ENCODE measurements around the gene APBB2. TPM values are rescaled to one million over a fixed set of nuclear protein-coding genes. Genes with fewer than 3 reads are reported as not detected.

The APBB2 gene
- polyA plus RNA-seq, 1 donor: 67.7 TPM

- no peak for DNase-seq
These were observed 77.9 kb downstream of the APBB2 start for GRCh38 chr4:41136456-41136855.

GRCh38 chr4:41135801-41136200 is 78.5 kb downstream of the APBB2 start:
- DNase-seq: no peak

- no peak for DNase-seq
These were observed 79.8 kb downstream of the APBB2 start for GRCh38 chr4:41134581-41134980.

- no peak for DNase-seq
These were observed 80.8 kb downstream of the APBB2 start for GRCh38 chr4:41133454-41134018.

DNA sequence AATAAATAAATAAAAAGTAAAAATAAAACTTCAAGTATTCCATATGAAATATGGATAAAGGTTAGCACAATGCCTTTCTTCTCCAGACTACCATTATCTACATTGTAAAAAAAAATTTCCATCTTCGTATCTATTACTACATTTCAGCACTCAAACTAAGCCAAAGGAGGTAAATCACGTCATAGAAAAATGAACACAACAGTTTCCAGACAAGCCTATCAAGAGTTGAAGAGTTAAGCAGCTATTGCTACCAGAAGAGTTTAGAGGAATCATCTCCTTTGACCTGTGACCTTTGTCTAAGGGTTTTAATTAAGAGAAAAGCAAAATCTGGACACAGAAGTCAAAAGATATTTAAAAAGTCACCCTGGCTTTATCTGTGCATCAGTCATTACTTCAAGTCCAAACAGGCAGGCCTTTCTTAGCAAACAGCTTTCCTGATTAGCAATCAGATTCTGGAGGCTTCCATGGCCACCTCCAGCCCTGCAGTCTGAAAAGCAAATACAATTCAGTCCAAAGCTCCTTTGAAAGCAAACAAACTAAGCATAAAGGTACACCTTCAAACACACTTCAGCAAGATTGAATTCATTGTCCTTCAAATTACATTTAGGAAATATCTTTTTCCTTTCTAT is 82.2 kb downstream of the APBB2 start:
- DNase-seq: no peak

- no peak for DNase-seq
These were observed 84.4 kb downstream of the APBB2 start for GRCh38 chr4:41129936-41130440.

DNA sequence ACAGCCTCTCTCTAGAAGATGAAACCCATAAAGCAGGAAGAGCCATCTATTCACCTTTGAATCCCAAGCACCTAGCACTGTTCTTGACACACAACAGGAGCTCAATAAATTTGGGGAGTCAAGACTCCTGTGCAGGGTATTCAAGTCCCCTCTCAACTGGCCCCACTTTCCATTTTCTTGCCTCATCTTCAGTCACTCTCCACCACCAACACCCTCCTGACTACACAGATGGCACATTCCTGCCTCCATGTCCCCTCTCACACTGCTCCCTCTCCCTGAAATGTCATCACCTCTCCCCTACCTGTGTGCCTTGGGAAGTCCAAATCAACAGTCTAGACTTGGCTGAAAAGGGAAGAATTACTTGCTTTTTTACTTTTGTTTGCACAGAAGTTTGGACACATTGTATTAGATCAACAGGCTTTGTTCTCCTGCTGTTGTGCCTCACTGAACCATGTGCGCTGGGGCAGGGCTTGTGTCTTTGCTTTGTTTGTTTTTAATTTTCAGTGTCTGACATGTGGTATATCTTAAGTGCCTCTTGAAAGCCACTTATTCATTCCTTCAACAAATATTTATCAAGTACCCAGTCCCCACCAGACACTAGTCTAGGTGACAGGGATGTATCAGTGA is 85.1 kb downstream of the APBB2 start:
- DNase-seq: no peak

- no peak for DNase-seq
These were observed 88.6 kb downstream of the APBB2 start for GRCh38 chr4:41125558-41126311.

- no peak for DNase-seq
These were observed 89.3 kb downstream of the APBB2 start for GRCh38 chr4:41124916-41125548.

DNA sequence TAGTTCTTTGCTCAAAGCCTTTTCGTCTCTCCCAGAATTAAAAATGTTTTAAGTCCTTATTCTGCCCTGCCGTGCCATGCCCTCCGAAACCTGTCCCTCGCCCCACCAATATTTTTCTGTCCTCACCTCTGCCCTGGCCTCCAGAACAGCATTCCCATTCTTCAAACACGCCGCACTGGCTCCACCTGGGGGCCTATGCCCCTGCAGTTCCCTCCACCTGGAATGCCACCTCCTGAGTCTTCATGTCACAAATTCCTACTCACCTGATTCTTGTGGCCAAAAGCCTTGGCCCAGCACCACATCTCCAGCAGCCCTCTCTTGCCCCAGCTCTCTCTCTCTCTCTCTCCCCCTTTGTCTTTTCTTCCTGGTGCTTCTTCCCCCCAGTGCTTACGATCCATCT is 91.6 kb downstream of the APBB2 start:
- DNase-seq: no peak

DNA sequence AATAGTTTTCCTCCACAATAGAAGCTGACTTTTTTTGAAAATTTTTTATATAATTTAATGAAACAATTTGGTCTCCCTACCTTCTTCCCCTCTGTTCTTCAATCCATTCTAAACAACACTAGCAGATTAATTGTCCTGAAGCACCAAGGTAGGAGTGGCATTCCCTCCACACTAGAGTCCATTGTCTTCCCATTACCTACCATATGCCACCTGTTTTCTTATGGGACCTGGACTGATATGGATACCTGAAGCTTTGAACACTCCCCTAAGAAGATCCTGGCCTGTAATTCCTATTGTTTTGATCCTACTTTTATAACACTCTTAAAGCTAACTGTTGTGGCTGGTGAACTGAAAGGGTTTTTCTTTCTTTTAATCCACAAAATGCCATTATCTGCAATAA is 92.0 kb downstream of the APBB2 start:
- no peak for DNase-seq

- no peak for DNase-seq
These were observed 92.4 kb downstream of the APBB2 start for GRCh38 chr4:41121906-41122305.

- no peak for DNase-seq
These were observed 93.8 kb downstream of the APBB2 start for GRCh38 chr4:41120297-41121217.

GRCh38 chr4:41119867-41120295 is 94.5 kb downstream of the APBB2 start:
- DNase-seq: no peak

GRCh38 chr4:41111791-41112190 is 102.6 kb downstream of the APBB2 start:
- no peak for DNase-seq

DNA sequence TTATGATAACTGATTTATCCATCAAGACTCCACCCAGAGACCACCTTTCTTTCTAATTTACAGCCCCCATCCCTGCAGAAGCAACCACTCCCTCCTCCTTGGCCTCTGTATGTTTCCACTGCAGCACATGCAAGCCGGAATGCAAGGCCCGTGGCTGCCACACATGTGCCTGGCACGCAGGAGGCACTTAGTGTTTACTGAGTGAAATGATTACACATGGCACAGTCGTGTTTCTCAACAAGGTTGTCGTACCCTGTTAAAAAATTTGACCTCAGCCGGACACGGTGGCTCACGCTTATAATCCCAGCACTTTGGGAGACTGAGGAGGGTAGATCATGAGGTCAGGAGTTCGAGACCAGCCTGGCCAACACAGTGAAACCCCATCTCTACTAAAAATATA is 104.3 kb downstream of the APBB2 start:
- no peak for DNase-seq

DNA sequence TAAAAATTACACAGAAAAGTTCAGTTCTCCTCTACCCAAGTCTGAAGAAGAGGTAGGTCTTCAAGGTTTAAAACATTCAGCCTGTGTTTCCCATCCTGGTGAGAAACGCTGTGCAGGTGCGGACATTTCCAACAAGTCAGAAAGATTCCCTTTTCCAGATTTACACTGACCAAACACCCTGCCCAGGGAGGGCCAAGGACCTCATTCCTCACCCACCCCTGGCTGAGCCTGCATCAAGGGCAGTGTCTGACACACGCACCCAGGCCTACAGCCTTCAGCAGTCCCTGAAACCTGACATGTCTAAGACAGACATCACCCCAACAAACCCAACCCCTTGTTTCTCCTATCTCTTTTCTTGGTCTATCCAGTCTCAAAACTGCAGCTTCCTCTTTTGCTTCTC is 105.9 kb downstream of the APBB2 start:
- DNase-seq: no peak

- DNase-seq: no peak
These were observed 107.5 kb downstream of the APBB2 start for GRCh38 chr4:41106694-41107419.

DNA sequence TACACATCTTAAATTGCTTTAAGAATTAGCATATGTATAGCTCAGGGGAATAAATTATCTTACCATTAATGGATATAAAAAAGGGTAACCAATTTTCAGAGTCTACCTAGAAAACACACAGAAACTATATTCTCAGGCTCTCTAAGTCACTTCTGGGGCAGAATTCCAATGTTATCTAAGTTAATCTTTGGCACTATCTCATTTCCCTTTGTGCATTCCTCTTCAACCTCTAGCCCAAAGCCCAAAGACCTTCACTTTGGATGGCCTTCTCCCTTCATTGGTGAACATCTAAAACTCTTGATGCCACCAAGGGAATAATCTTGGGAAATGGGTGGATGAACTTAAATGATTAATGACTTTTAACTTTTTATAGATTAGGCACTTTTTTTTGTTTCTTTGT is 108.3 kb downstream of the APBB2 start:
- no peak for DNase-seq

DNA sequence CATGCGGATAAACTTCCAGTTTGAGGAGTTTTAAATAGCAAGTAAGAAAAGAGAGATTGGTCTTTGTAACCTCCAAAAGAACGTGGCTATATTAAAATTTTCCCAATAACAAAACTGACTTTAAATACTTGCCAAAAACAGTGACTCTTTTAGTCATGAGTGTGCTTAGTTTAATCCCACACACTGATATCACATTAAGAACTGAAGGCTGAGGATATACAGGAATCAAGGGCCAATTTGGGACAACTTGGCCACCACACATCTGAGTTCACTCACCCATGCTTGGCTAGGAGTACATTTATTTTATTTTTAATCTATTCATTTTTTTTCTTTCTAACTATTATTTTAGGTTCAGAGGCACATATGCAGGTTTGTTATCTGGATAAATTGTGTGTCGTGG is 110.2 kb downstream of the APBB2 start:
- no peak for DNase-seq

DNA sequence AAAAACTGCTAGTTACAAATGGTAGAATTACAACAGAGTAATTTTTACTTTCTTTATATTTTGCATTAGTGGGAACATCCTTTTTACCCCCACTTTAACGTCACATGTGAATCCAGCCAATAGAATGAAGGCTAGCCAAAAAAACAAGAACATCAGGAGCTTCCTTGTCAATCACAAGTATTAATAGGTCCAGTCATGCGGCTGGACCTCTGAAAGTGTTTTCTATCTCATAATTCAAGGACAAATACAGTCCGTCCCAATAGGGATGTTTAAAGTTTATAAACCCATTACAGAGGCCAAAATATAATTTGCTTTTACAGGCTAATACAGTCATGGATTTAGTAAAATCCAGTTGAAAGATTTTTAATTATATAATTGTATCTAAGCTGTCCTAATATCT is 110.7 kb downstream of the APBB2 start:
- no peak for DNase-seq

Measured in left kidney (tissue), 2 donors.